ENCODE measurements around the gene FILIP1L.

The FILIP1L gene

GRCh38 chr3:100125161-100125938 is 11.0 kb upstream of the FILIP1L start:
- DNase-seq (ENCODE audit: low read depth in 2 of 3, low spot score in 1 of 3) = no peak

- no peak for DNase-seq (ENCODE audit: low read depth in 2 of 3, low spot score in 1 of 3)
These were observed 10.0 kb upstream of the FILIP1L start for GRCh38 chr3:100124201-100124761.

DNA sequence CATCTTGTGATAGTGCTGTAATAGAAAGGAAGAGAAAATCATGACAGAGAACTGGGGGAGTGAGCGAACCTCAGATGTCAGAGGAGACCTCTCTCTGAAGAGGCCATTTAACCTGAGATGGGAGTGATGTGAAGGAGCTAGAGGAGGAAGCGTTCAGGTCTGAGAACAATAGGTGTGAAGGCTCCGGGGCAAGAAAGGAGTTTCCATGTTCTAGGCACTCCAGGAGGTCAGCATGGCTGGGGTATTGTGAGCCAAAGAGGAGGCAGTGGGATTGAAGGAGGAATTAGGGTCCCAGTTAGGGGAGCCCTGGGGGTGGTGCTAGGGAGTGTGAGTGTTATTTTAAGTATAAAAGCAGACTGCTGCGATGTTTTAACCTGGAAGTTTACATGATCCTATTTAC is 8.8 kb upstream of the FILIP1L start:
- no peak for DNase-seq (ENCODE audit: low read depth in 2 of 3, low spot score in 1 of 3)

DNA sequence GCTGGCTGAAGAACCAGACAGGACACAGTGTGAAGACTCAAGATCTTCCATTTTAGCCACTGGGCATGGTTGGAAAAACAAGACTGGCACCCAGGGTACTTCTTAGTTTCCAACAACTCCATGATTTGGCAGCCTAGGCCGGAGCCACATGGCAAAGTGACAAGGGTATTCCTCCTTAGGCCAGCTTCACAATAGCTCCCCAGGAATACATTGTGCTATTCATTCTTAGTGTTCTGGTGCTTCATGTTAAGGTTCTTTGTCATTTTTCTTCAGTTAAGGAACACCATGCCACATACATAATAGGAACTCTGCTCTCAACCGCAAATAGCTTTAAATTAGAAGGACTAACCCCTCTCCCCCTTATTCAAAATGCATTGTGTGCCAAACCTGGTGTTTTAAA is 8.0 kb upstream of the FILIP1L start:
- no peak for DNase-seq (ENCODE audit: low read depth in 2 of 3, low spot score in 1 of 3)

DNA sequence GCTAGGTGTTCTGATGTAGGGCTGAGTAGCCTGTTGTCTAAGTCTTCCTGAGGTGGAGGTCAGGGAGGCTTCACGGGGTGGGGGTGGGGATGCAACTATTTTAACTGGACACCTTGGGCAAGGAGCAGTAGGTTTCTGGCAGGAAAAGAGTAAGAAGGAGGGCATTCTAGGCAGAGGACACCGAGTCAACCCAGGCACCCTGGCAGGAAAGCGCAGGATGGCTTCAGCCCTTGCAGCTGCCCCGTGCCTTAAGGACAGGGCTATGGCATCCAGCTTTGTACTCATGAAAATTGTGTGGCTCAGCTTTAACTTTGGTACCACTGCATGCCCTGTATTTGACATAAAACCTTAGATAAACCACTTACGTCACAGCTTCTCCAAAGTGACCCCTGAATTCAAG is 6.4 kb upstream of the FILIP1L start:
- no peak for DNase-seq (ENCODE audit: low read depth in 2 of 3, low spot score in 1 of 3)

DNA sequence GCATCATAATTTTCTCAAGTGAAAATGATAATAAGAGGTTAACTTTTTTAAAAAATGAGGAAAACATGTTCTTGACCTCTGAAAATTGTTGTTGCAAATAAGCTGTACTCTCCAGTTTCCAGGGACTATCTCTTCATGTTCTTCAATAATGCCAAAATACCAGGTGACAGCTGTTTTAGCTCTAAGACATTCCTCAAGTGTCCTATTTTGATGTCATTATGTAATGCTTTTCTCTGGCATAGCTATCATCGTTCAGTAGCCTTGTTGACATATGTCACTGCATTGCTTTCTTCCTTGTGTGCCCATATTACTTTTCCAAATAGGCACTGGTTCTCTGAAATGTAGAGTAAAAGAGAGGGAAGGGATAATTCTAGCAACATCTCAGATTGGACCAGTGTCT is 5.7 kb upstream of the FILIP1L start:
- DNase-seq (ENCODE audit: low read depth in 2 of 3, low spot score in 1 of 3) = no peak

GRCh38 chr3:100117093-100117492 is 2.8 kb upstream of the FILIP1L start:
- DNase-seq (ENCODE audit: low read depth in 2 of 3, low spot score in 1 of 3) = no peak

DNA sequence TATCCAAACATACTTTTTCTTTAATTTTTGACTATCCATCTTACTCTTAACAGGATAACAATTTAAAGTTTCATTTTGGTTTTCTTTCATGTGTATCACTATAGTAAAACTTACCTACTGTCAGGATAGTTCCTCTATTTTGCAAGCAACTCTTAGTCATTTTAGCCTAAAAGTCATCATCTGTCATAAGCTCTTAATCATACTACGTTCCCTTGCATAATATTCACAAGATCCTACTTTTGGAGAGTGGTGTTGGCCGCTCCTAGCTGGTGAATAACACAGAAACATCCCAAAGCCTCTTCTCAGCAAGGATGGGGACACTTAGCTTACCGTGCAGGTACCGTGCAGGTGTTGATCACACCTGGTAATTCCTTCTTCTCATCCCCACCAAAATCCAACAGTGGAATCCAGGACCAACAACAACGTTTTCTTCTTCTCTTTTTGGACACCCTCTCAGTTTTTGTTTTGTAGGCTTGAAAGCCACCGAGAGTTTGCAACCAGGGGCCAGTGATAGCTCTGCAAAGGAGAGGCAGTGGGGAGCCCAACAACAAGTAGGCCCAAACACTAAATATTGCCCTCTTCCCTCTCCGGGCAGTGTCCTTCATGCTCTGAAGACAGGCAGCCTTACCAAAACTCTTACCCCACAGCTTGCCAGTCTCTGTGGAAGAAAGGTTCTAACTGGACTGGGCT is 433 bp downstream of the FILIP1L start:
- no peak for DNase-seq (ENCODE audit: low read depth in 2 of 3, low spot score in 1 of 3)

- DNase-seq (ENCODE audit: low read depth in 2 of 3, low spot score in 1 of 3) = no peak
These were observed 2.6 kb downstream of the FILIP1L start for GRCh38 chr3:100111728-100112127.

DNA sequence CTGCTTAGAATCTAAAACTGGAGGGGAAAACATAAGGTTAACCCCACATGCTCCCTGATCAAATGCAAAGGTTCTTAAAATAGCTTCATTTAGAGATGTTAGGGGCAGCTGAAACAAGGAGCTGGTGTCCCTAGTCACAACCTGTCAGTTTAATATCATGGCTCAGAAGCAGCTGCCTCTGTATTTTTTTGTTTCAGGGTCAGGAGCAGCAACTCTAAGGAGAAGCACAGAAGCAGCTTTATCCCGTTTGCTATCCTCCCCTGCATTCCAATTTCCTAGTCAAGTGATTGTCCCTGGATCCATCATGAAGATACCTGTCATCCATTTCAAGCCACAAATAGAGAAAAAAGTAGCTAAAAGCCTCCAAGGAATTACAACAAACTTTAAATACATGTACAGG is 4.1 kb downstream of the FILIP1L start:
- no peak for DNase-seq (ENCODE audit: low read depth in 2 of 3, low spot score in 1 of 3)

- no peak for DNase-seq (ENCODE audit: low read depth in 2 of 3, low spot score in 1 of 3)
These were observed 5.7 kb downstream of the FILIP1L start for GRCh38 chr3:100108464-100109079.

GRCh38 chr3:100107221-100107814 is 7.0 kb downstream of the FILIP1L start:
- DNase-seq (ENCODE audit: low read depth in 2 of 3, low spot score in 1 of 3) = no peak

- DNase-seq (ENCODE audit: low read depth in 2 of 3, low spot score in 1 of 3) = no peak
These were observed 7.7 kb downstream of the FILIP1L start for GRCh38 chr3:100106531-100107141.

DNA sequence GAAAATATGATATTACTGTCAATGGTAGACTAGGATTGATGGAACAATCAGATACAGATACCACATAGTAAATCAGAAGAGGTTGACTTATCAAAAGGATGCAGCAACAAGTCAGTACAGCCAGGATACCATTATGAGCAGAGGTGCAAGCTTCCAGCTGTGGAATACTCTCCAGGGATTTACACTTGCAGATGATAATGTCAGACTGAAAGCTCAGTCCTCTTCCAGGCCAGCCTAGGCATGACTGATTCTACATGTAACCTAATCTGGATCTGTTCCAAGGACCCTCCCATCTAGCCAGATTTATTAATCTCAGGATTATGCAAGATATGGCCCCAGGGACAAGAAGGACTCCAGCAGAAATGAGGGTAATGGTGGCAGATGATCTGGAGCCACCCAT is 8.2 kb downstream of the FILIP1L start:
- DNase-seq (ENCODE audit: low read depth in 2 of 3, low spot score in 1 of 3) = no peak

DNA sequence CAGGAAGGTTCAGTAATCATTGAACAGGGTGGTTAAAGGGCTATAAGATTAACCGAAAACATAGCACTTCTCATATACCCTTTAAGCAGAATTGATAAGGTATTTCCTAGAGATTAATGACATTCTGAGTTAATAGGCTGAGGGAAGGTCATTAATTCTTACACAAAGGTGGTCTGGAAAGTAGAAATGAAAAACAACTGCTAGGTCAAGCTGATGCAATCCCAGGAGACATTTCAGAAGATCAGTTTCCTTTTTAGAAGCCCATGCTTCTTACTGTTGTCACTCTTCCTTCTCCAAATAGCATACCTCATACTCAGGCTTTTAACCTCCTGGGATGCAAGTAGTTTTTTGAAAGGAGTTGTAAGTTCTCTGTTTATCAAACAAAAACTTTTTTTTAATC is 8.8 kb downstream of the FILIP1L start:
- DNase-seq (ENCODE audit: low read depth in 2 of 3, low spot score in 1 of 3) = no peak

DNA sequence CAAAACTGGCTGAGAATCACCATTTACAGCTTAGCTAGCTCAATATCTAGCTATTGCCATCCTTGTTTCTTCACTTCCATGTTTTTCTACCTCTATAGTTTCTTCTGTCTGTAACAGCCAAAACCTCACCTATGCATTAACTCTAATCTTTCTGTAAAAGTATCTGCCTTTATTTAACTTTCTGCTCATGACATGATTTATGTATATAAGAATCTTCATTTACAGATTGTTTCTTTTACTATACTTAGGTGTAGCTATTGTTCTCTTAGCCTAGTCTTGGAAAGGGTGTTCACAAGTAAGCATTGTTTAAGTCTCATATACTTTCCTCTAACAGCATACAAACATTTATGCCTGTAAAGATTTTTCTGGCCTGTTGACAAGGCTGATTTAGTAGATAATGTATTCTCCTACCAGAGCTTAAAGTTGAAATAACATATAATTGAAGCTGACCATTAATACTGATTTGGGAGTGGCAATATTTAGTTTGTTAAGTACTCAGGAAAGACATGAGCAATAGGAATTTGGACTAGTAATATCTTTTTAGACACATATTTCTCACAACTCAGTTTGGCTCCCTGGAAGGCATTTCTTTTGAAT is 9.4 kb downstream of the FILIP1L start:
- DNase-seq (ENCODE audit: low read depth in 2 of 3, low spot score in 1 of 3) = no peak

- DNase-seq (ENCODE audit: low read depth in 2 of 3, low spot score in 1 of 3) = no peak
These were observed 9.9 kb downstream of the FILIP1L start for GRCh38 chr3:100104442-100104798.

- DNase-seq (ENCODE audit: low read depth in 2 of 3, low spot score in 1 of 3) = no peak
These were observed 10.5 kb downstream of the FILIP1L start for GRCh38 chr3:100103558-100104441.

DNA sequence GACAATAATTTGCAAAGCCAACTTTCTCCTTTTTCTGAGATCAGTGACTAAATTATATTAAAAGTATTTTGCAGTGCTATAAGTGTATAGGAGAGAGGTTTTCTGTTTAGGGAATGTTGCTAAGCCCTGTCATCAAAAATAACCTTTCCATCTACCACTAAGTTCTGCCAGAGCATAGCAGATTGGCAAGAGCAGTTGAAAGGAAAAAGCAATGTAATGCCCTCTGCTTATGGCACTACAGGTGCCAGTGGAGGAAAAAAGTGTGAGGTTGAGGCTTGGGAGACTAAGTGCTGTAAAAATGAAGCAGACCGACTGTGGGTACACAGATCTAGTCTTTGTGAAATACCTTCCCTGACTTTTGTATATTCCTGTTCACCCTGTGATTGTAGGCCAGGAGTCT is 11.5 kb downstream of the FILIP1L start:
- DNase-seq (ENCODE audit: low read depth in 2 of 3, low spot score in 1 of 3) = no peak

GRCh38 chr3:100100425-100100824 is 13.9 kb downstream of the FILIP1L start:
- DNase-seq (ENCODE audit: low read depth in 2 of 3, low spot score in 1 of 3) = no peak

Data from stimulated activated CD4-positive, alpha-beta T cell treated with anti-CD3 and anti-CD28 coated beads, Interleukin-12 subunit alpha, Interleukin-12 subunit beta, amount 100 ng/mL, for 48 hours (primary cell).